Keratinocyte (primary cell): ENCODE data around the gene NDRG4.

Source experiments
- EZH2 ChIP-seq: IDR thresholded peaks from one replicate; pipeline ENCODE4 v1.6.1; 2012; ENCODE audit warnings: inconsistent platforms, mild to moderate bottlenecking, low read length, moderate library complexity
- TF ChIP-seq, protein P1 (sequence below), 3 experiments: IDR thresholded peaks in 1 of 3; conservative IDR thresholded peaks in 1 of 3; optimal IDR thresholded peaks in 1 of 3; 2 replicates in 2 of 3; 3 replicates in 1 of 3; pipeline versions ENCODE3 to v1.5.1; 2011; ENCODE audit warnings: low read length in 3 of 3, mild to moderate bottlenecking in 3 of 3, moderate library complexity in 2 of 3, control low read depth in 1 of 3, inconsistent platforms in 1 of 3; ENCODE audit not compliant: insufficient read depth in 2 of 3; ENCODE audit errors: extremely low read depth in 1 of 3

DNA sequence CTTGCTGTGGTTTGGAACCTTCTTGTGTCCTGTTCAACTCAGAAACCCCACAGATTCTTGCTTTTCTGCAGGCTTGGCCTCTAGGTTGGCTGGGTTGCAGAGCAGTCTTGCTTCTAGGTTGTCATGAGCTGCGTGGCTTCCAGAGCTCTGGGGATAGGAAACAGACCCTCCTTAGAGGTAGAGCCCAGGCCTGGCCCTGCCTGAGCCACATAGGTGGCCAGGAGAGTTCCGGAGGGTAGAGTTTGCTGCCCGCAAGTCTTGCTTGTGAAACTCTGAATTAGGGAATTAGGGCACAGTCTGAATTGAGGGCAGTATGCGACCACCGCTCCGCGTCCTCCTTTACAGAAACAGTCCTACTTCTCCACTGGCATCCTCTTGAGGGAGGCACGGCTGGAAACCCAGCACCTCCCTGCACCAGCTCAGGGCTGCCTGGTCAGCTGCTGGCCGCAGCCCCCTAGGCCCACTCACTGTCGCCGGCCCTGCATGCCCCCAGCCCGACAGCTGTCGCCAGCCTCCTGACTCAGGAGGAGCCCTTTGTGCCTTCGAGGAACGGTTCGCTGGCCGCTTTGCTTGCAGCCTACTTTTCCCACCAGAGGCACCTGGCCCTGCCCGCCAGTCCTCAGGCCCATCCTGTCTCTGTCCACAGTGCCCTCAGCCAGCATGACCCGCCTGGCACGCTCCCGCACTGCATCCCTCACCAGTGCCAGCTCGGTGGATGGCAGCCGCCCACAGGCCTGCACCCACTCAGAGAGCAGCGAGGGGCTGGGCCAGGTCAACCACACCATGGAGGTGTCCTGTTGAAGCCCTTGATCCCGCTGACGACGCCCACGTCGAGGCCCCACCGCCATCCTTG lies 11.1 kb downstream of the NDRG4 start:
- TF ChIP-seq, protein P1, sequence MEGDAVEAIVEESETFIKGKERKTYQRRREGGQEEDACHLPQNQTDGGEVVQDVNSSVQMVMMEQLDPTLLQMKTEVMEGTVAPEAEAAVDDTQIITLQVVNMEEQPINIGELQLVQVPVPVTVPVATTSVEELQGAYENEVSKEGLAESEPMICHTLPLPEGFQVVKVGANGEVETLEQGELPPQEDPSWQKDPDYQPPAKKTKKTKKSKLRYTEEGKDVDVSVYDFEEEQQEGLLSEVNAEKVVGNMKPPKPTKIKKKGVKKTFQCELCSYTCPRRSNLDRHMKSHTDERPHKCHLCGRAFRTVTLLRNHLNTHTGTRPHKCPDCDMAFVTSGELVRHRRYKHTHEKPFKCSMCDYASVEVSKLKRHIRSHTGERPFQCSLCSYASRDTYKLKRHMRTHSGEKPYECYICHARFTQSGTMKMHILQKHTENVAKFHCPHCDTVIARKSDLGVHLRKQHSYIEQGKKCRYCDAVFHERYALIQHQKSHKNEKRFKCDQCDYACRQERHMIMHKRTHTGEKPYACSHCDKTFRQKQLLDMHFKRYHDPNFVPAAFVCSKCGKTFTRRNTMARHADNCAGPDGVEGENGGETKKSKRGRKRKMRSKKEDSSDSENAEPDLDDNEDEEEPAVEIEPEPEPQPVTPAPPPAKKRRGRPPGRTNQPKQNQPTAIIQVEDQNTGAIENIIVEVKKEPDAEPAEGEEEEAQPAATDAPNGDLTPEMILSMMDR (optimal IDR thresholded peaks at IDR 0.05 in 1 of 3, IDR thresholded peaks at IDR 0.05 in 1 of 3, conservative IDR thresholded peaks at IDR 0.05 in 1 of 3; ENCODE audit: extremely low read depth in 1 of 3, insufficient read depth in 2 of 3, low read length in 3 of 3): no peak
- TF ChIP-seq EZH2: no peak
